ENCODE data around the gene SNX24. TPM values are rescaled to one million over a fixed set of nuclear protein-coding genes. Genes with fewer than 3 reads are reported as not detected.
"Not testable (repeated sequence)": the region's sequence is repeated elsewhere in the genome, so short reads cannot be mapped to it uniquely, and the experiment has no call there.

SNX24 gene
- total and polyA plus RNA-seq, 3 donors from 2014 or later, result 13.1 to 25.8 (median 23.1) TPM

GRCh38 chr5:122967625-122968024, 122.2 kb downstream of the SNX24 start:
- H3K4me3 ChIP-seq, result no peak overlapping the region
- no peaks in the 10 kb centered on the region for H3K4me1 ChIP-seq
- no peak overlapping the region for H3K27ac ChIP-seq
- WGBS, 2 donors, result 81 to 84% methylated on average over 8 of the region's 8 CpGs
- no peaks in the 10 kb centered on the region for H3K9me3 ChIP-seq
- TF ChIP-seq POLR2A (IDR thresholded peaks at IDR 0.05) (no peak), CTCF (IDR thresholded peaks at IDR 0.05) (no peak)
- DNase-seq, result no peak
- no peaks in the 10 kb centered on the region for H3K27me3 ChIP-seq
- H3K36me3 ChIP-seq (ENCODE audit: low read depth, missing control alignments), result no peaks in the 10 kb centered on the region
- intact Hi-C loops (cut with DNase I; ENCODE audit: low total_unique reads), result no loop called here

- H3K4me3 ChIP-seq; H3K27ac ChIP-seq; intact Hi-C loops (cut with DNase I; ENCODE audit: low total_unique reads); H3K27me3 ChIP-seq; H3K4me1 ChIP-seq; DNase-seq; H3K36me3 ChIP-seq (ENCODE audit: low read depth, missing control alignments); H3K9me3 ChIP-seq: not testable (repeated sequence)
- 91 to 95% methylated on average over 6 of the region's 6 CpGs for WGBS, 2 donors
These were observed 122.6 kb downstream of the SNX24 start for GRCh38 chr5:122968056-122968455.

- Histone ChIP-seq H3K4me1 (no peaks in the 10 kb centered on the region), H3K4me3 (no peak overlapping the region), H3K27me3 (no peaks in the 10 kb centered on the region), H3K27ac (no peak overlapping the region), H3K36me3 (ENCODE audit: low read depth, missing control alignments) (no peaks in the 10 kb centered on the region), H3K9me3 (no peaks in the 10 kb centered on the region)
- 93 to 94% methylated on average over 2 of the region's 2 CpGs for WGBS, 2 donors
- no peak for DNase-seq
- TF ChIP-seq CTCF (IDR thresholded peaks at IDR 0.05) (no peak), POLR2A (IDR thresholded peaks at IDR 0.05) (no peak)
- intact Hi-C loops (cut with DNase I; ENCODE audit: low total_unique reads), result no loop called here
These were observed 125.9 kb downstream of the SNX24 start for GRCh38 chr5:122971333-122971732.

- TF ChIP-seq CTCF (IDR thresholded peaks at IDR 0.05) (no peak), POLR2A (IDR thresholded peaks at IDR 0.05) (no peak)
- H3K4me3 ChIP-seq, result no peak overlapping the region
- 99 to 100% methylated on average over 3 to 4 of the region's 4 CpGs for WGBS, 2 donors
- no peak overlapping the region for H3K27ac ChIP-seq
- no peaks in the 10 kb centered on the region for H3K4me1 ChIP-seq
- no peaks in the 10 kb centered on the region for H3K27me3 ChIP-seq
- no peaks in the 10 kb centered on the region for H3K36me3 ChIP-seq (ENCODE audit: low read depth, missing control alignments)
- intact Hi-C loops (cut with DNase I; ENCODE audit: low total_unique reads), result no loop called here
- no peak for DNase-seq
- no peaks in the 10 kb centered on the region for H3K9me3 ChIP-seq
These were observed 127.5 kb downstream of the SNX24 start for GRCh38 chr5:122972877-122973276.

- not testable (repeated sequence) for H3K27me3 ChIP-seq
These were observed 128.3 kb downstream of the SNX24 start for GRCh38 chr5:122973759-122974158.

GRCh38 chr5:122974251-122974650, 128.8 kb downstream of the SNX24 start:
- H3K9me3 ChIP-seq; H3K27me3 ChIP-seq; H3K36me3 ChIP-seq (ENCODE audit: low read depth, missing control alignments); H3K27ac ChIP-seq; intact Hi-C loops (cut with DNase I; ENCODE audit: low total_unique reads); DNase-seq; H3K4me3 ChIP-seq; H3K4me1 ChIP-seq: not testable (repeated sequence)
- 93 to 96% methylated on average over 3 of the region's 3 CpGs for WGBS, 2 donors

More at GRCh38 chr5:122973759-122974158, 128.3 kb downstream of the SNX24 start:
- H3K9me3 ChIP-seq; intact Hi-C loops (cut with DNase I; ENCODE audit: low total_unique reads); H3K27ac ChIP-seq; DNase-seq; H3K36me3 ChIP-seq (ENCODE audit: low read depth, missing control alignments); H3K4me1 ChIP-seq; H3K4me3 ChIP-seq: not testable (repeated sequence)
- 87 to 90% methylated on average over 1 of the region's 1 CpG for WGBS, 2 donors
